ENCODE results near the gene SNAI1. TPM values are rescaled to one million over a fixed set of nuclear protein-coding genes. Genes with fewer than 3 reads are reported as not detected.
"Not testable (repeated sequence)": the region's sequence is repeated elsewhere in the genome, so short reads cannot be mapped to it uniquely, and the experiment has no call there.

SNAI1 gene
- total and polyA plus RNA-seq, 9 donors = 0.95 to 9.0 (median 1.7) TPM

DNA sequence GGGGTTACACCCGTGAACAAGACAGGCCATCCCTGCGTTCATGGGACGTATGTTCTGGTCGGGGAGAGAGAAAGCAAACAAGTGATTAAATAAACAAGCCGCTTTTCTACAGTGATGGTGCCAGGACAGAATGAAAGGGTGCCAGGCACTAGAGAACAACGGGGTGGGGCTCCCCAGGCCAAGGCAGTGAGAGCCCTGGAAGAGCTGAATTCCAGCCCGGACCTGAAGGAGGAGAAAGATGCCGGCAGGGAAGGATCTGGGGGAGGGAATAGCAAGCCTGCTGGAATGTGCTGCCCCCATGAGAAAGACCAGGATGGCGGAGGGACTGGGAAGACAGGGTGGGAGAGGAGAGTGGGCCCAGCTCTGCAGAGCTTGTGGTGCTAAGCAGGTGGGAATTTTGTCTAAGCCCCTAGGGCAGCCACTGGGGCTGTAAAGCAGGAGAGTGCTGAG lies 7.5 kb downstream of the SNAI1 start:
- H3K27me3 ChIP-seq = no peaks in the 10 kb centered on the region
- peaks cover 7% of the 10 kb centered on the region for H3K4me1 ChIP-seq (ENCODE audit: insufficient read depth)
- H3K27ac ChIP-seq = no peak overlapping the region
- DNase-seq = no peak
- no peaks in the 10 kb centered on the region for H3K36me3 ChIP-seq
- no peak for TF ChIP-seq EP300 (IDR thresholded peaks at IDR 0.05)
- no peak for TF ChIP-seq CTCF (IDR thresholded peaks at IDR 0.05)
- no peak for TF ChIP-seq POLR2A (IDR thresholded peaks at IDR 0.05)
- H3K9me3 ChIP-seq = no peaks in the 10 kb centered on the region
- WGBS, 3 donors = 35 to 47% (median 35%) methylated on average over 9 of the region's 9 CpGs
- intact Hi-C loops (cut with DNase I) = no loop called here
- no peak overlapping the region for H3K4me3 ChIP-seq

DNA sequence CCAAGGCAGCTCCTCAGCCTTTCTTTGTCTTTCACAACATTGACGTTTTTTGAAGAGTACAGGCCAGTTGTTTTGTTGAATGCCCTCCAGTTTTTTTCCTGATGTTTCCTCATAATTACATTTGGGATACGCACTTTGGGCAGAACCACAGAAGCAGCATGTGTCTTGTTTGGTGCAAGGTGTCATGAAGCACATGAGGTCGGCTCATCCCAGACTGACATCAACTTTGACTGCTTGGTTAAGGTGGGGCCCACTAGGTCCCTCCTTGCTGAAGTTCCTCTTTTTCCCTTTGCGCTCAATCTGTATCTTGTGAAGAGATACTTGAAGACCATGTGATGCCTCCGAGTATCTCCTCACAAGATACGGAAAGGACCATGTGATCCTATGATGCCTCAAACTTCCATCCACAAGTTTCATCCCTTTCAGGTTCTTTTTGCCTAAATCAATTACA lies 10.5 kb downstream of the SNAI1 start:
- Histone ChIP-seq H3K27ac (no peak overlapping the region), H3K27me3 (no peaks in the 10 kb centered on the region), H3K9me3 (no peaks in the 10 kb centered on the region), H3K4me1 (ENCODE audit: insufficient read depth) (peaks cover 7% of the 10 kb centered on the region), H3K4me3 (no peak overlapping the region), H3K36me3 (no peaks in the 10 kb centered on the region)
- TF ChIP-seq POLR2A (IDR thresholded peaks at IDR 0.05) (no peak), CTCF (IDR thresholded peaks at IDR 0.05) (no peak), EP300 (IDR thresholded peaks at IDR 0.05) (no peak)
- DNase-seq = no peak
- intact Hi-C loops (cut with DNase I) = no loop called here
- WGBS, 3 donors = 59 to 65% (median 65%) methylated on average over 6 of the region's 6 CpGs

DNA sequence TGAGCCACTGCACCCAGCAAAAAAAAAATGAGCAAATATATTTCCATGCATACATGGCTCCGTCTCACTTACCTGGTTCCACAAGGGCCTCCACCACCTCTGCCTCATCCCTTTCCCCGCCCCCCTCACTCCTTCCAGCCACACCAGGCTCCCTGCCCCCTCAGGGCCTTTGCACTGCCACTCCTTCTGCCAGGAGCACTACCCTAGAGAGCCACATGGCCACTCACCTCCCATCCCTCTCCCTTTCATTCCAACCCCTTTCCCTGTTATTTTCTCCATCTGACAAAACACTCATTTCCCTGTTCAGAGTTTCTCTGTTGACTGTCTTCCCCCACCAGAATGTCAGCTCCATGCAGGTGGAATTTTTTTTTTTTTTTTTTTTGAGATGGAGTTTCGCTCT lies 12.8 kb downstream of the SNAI1 start:
- TF ChIP-seq CTCF (IDR thresholded peaks at IDR 0.05) (no peak), POLR2A (IDR thresholded peaks at IDR 0.05) (no peak), EP300 (IDR thresholded peaks at IDR 0.05) (no peak)
- Histone ChIP-seq H3K27me3 (no peaks in the 10 kb centered on the region), H3K27ac (no peak overlapping the region), H3K4me1 (ENCODE audit: insufficient read depth) (no peaks in the 10 kb centered on the region), H3K4me3 (no peak overlapping the region), H3K9me3 (no peaks in the 10 kb centered on the region), H3K36me3 (no peaks in the 10 kb centered on the region)
- no peak for DNase-seq
- 94 to 98% (median 96%) methylated on average over 3 of the region's 3 CpGs for WGBS, 3 donors
- intact Hi-C loops (cut with DNase I) = no loop called here

DNA sequence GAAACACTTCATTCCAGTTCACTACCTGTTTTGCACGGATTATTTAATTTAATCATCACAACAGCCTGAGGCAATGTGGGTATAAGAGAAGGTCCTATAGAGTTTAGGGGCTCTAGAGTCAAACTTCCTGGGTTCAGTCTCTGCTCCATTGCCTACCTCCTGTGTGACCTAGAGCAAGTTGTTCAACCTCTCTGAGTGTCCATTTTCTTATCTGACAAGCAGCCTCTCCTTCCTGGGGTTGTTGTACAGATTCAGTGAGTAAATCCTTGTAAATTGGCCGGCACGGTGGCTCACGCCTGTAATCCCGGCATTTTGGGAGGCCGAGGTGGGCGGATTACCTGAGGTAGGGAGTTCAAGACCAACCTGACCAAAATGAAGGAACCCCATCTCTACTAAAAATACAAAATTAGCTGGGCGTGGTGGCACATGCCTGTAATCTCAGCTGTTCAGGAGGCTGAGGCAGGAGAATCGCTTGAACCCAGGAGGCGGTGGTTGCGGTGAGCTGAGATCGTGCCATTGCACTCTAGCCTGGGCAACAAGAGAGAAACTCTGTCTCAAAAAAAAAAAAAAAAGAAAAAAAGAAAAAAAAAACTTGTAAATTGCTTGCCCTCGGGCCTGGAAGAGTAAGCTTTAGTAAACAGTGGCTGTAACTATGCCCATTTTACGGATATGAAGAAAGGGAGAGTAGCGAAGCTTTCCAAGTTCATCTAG lies 15.9 kb downstream of the SNAI1 start:
- DNase-seq; H3K36me3 ChIP-seq; H3K9me3 ChIP-seq; intact Hi-C loops (cut with DNase I); H3K27ac ChIP-seq; H3K4me3 ChIP-seq; H3K27me3 ChIP-seq; H3K4me1 ChIP-seq (ENCODE audit: insufficient read depth): not testable (repeated sequence)
- 89 to 91% (median 90%) methylated on average over 15 of the region's 15 CpGs for WGBS, 3 donors

GRCh38 chr20:49999329-49999728 lies 16.5 kb downstream of the SNAI1 start:
- WGBS, 3 donors = 71 to 77% (median 74%) methylated on average over 7 of the region's 7 CpGs
- Histone ChIP-seq H3K4me1 (ENCODE audit: insufficient read depth) (no peaks in the 10 kb centered on the region), H3K36me3 (no peaks in the 10 kb centered on the region), H3K9me3 (no peaks in the 10 kb centered on the region), H3K27me3 (no peaks in the 10 kb centered on the region), H3K27ac (no peak overlapping the region), H3K4me3 (no peak overlapping the region)
- no peak for DNase-seq
- intact Hi-C loops (cut with DNase I) = no loop called here
- TF ChIP-seq EP300 (IDR thresholded peaks at IDR 0.05) (no peak), CTCF (IDR thresholded peaks at IDR 0.05) (no peak), POLR2A (IDR thresholded peaks at IDR 0.05) (no peak)

GRCh38 chr20:50000548-50001222 lies 17.9 kb downstream of the SNAI1 start:
- intact Hi-C loops (cut with DNase I); H3K9me3 ChIP-seq; DNase-seq; H3K4me3 ChIP-seq; H3K36me3 ChIP-seq; H3K4me1 ChIP-seq (ENCODE audit: insufficient read depth); H3K27ac ChIP-seq; H3K27me3 ChIP-seq: not testable (repeated sequence)
- WGBS, 3 donors = 76 to 83% (median 80%) methylated on average over 14 of the region's 14 CpGs

Data from ovary (tissue), 9 donors.